Measurements from ENCODE around the gene COPZ2.

GRCh38 chr17:48051706-48052486, 14.3 kb upstream of the COPZ2 start:
- TF ChIP-seq, protein P1, sequence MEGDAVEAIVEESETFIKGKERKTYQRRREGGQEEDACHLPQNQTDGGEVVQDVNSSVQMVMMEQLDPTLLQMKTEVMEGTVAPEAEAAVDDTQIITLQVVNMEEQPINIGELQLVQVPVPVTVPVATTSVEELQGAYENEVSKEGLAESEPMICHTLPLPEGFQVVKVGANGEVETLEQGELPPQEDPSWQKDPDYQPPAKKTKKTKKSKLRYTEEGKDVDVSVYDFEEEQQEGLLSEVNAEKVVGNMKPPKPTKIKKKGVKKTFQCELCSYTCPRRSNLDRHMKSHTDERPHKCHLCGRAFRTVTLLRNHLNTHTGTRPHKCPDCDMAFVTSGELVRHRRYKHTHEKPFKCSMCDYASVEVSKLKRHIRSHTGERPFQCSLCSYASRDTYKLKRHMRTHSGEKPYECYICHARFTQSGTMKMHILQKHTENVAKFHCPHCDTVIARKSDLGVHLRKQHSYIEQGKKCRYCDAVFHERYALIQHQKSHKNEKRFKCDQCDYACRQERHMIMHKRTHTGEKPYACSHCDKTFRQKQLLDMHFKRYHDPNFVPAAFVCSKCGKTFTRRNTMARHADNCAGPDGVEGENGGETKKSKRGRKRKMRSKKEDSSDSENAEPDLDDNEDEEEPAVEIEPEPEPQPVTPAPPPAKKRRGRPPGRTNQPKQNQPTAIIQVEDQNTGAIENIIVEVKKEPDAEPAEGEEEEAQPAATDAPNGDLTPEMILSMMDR (conservative IDR thresholded peaks at IDR 0.05; ENCODE audit: low read depth, low read length): no peak
- no peak for TF ChIP-seq EZH2 (IDR thresholded peaks at IDR 0.05; ENCODE audit: borderline replicate concordance, low read depth, low read length, poor library complexity, severe bottlenecking)
